Ishikawa (cell line): Measurements from ENCODE around the gene RIMS1.

Experiments
- CEBPB ChIP-seq: IDR thresholded peaks from 2 replicates; pipeline ENCODE4 v1.6.1; 2012
- CREB1 ChIP-seq: IDR thresholded peaks from 2 replicates; pipeline ENCODE4 v1.6.1; 2012; ENCODE audit warnings: low read depth
- EGR1 ChIP-seq: IDR thresholded peaks from 2 replicates; pipeline ENCODE4 v1.6.1; 2012
- EP300 ChIP-seq: IDR thresholded peaks from 2 replicates; pipeline ENCODE4 v1.6.1; 2012; ENCODE audit warnings: borderline replicate concordance
- FOXM1 ChIP-seq: IDR thresholded peaks from 2 replicates; pipeline ENCODE4 v1.6.1; 2012; ENCODE audit warnings: low read depth, borderline replicate concordance
- MAX ChIP-seq: IDR thresholded peaks from 2 replicates; pipeline ENCODE4 v1.6.1; 2012
- NFIC ChIP-seq: IDR thresholded peaks from 2 replicates; pipeline ENCODE4 v1.6.1; 2012
- RAD21 ChIP-seq: IDR thresholded peaks from 2 replicates; pipeline ENCODE4 v1.6.1; 2012; ENCODE audit warnings: low read depth
- REST ChIP-seq: IDR thresholded peaks from 2 replicates; pipeline ENCODE4 v1.6.1; 2012; ENCODE audit warnings: low read depth, mild to moderate bottlenecking
- TAF1 ChIP-seq: IDR thresholded peaks from 2 replicates; pipeline ENCODE4 v1.6.1; 2012; ENCODE audit warnings: low read depth, mild to moderate bottlenecking
- TCF12 ChIP-seq: IDR thresholded peaks from 2 replicates; pipeline ENCODE4 v1.6.1; 2012; ENCODE audit warnings: low read depth
- TEAD4 ChIP-seq: IDR thresholded peaks from 2 replicates; pipeline ENCODE4 v1.6.1; 2012
- USF1 ChIP-seq: IDR thresholded peaks from 2 replicates; pipeline ENCODE4 v1.6.1; 2012
- YY1 ChIP-seq: IDR thresholded peaks from 2 replicates; pipeline ENCODE4 v1.6.1; 2012; ENCODE audit warnings: low read depth
- ZBTB7A ChIP-seq: IDR thresholded peaks from 2 replicates; pipeline ENCODE4 v1.6.1; 2012; ENCODE audit warnings: low read depth

RIMS1 gene

GRCh38 chr6:72080260-72080941, 194.1 kb downstream of the RIMS1 start:
- no peak for TF ChIP-seq CREB1
- no peak for TF ChIP-seq MAX
- TF ChIP-seq FOXM1: no peak
- TF ChIP-seq USF1: no peak
- TF ChIP-seq TEAD4: no peak
- no peak for TF ChIP-seq ZBTB7A
- no peak for TF ChIP-seq EP300
- no peak for TF ChIP-seq RAD21
- TF ChIP-seq TAF1: no peak
- TF ChIP-seq REST: no peak
- TF ChIP-seq NFIC: no peak
- TF ChIP-seq CEBPB: no peak

GRCh38 chr6:72081871-72082270, 195.5 kb downstream of the RIMS1 start:
- TF ChIP-seq TAF1 (no peak), EGR1 (no peak), USF1 (no peak), TCF12 (no peak)

GRCh38 chr6:72083976-72084375, 197.6 kb downstream of the RIMS1 start:
- TF ChIP-seq FOXM1: no peak
- TF ChIP-seq EP300: no peak
- no peak for TF ChIP-seq CEBPB
- no peak for TF ChIP-seq NFIC
- TF ChIP-seq CREB1: no peak
- TF ChIP-seq RAD21: no peak
- TF ChIP-seq TEAD4: no peak
- no peak for TF ChIP-seq EGR1
- no peak for TF ChIP-seq ZBTB7A
- no peak for TF ChIP-seq MAX
- TF ChIP-seq REST: no peak
- TF ChIP-seq USF1: no peak
- no peak for TF ChIP-seq TAF1
- TF ChIP-seq TCF12: no peak
- no peak for TF ChIP-seq YY1

GRCh38 chr6:72084992-72085569, 198.7 kb downstream of the RIMS1 start:
- TF ChIP-seq RAD21 (peak; percentile 58), TEAD4 (no peak)

GRCh38 chr6:72094506-72094905, 208.2 kb downstream of the RIMS1 start:
- TF ChIP-seq TEAD4 (no peak), EP300 (no peak), EGR1 (no peak), CEBPB (no peak), RAD21 (no peak), TCF12 (no peak), NFIC (no peak), CREB1 (no peak), MAX (no peak), YY1 (no peak), ZBTB7A (no peak), REST (no peak), TAF1 (no peak), USF1 (no peak), FOXM1 (no peak)
